ENCODE measurements around the gene TIMM10. TPM values are rescaled to one million over a fixed set of nuclear protein-coding genes. Genes with fewer than 3 reads are reported as not detected.
A peak's percentile ranks its signal among the peaks of the same experiment; 100 is the strongest.

The TIMM10 gene
- total RNA-seq, 5 donors from 2014 or later (not counting 1 experiment from before 2014, with no cell fraction given): 20.7 to 33.2 (median 26.2) TPM

DNA sequence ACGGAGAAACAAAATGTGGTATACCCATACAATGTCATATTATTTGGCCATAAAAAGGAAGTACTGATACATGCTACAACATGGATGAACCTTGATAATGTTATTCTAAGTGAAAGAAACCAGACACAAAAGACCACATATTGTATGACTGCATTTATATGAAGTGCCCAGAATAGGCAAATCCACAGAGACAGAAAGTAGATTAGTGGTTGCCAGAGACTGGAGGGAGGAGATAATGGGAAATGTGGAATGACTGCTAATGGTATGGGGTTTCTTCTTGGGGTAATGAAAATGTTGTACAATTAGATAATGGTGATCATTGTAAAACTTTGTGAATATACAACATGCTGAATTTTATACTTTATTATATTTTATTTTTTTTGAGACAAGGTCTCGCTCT lies 9.4 kb downstream of the TIMM10 start:
- DNase-seq: no peak
- Mint-ChIP-seq H3K27me3 (no peaks in the 10 kb centered on the region), H3K27ac (no peak overlapping the region), H3K9me3 (no peaks in the 10 kb centered on the region), H3K36me3 (no peaks in the 10 kb centered on the region), H3K4me3 (no peak overlapping the region), H3K4me1 (peaks cover 2% of the 10 kb centered on the region in 3 donors)
- WGBS (ENCODE audit: insufficient coverage): no CpG with 5 or more reads among the region's 2 CpGs
- Histone ChIP-seq H3K36me3 (ENCODE audit: control insufficient read depth in 2 of 2, extremely low read depth in 1 of 2, insufficient read depth in 1 of 2, low read length in 1 of 2) (no peaks in the 10 kb centered on the region), H3K27me3 (replicated peaks in 1 of 2; ENCODE audit: control insufficient read depth in 2 of 2, extremely low read depth in 1 of 2, insufficient read depth in 2 of 2, low read length in 1 of 2) (no peaks in the 10 kb centered on the region), H3K4me3 (ENCODE audit: control insufficient read depth in 1 of 2, extremely low read depth in 1 of 2, low read length in 1 of 2) (no peak overlapping the region), H3K27ac (ENCODE audit: low read length) (no peak overlapping the region), H3K9me3 (no peaks in the 10 kb centered on the region), H3K4me1 (ENCODE audit: control insufficient read depth in 1 of 2, extremely low read depth in 1 of 2, insufficient read depth in 2 of 2, low read length in 2 of 2) (peaks cover under 1% of the 10 kb centered on the region in 2 experiments)
- ChIA-PET POLR2A (no interaction called here), CTCF (interaction anchor here (0.8 to 3.3 kb wide), 3 partner anchors 9 to 28 kb away, joined by 3 to 8 read pairs (median 7); partner anchors contain the start of gene TIMM10 (in 1 of the 2))
- ATAC-seq (replicated peaks in 1 of 4): no peak

GRCh38 chr11:57516061-57516443 lies 14.5 kb downstream of the TIMM10 start:
- no CpG with 5 or more reads among the region's 5 CpGs for WGBS (ENCODE audit: insufficient coverage)
- Histone ChIP-seq H3K27ac (ENCODE audit: low read length) (no peak overlapping the region), H3K9me3 (no peaks in the 10 kb centered on the region), H3K36me3 (ENCODE audit: control insufficient read depth in 2 of 2, extremely low read depth in 1 of 2, insufficient read depth in 1 of 2, low read length in 1 of 2) (no peaks in the 10 kb centered on the region), H3K4me1 (ENCODE audit: control insufficient read depth in 1 of 2, extremely low read depth in 1 of 2, insufficient read depth in 2 of 2, low read length in 2 of 2) (peaks cover 3 to 25% of the 10 kb centered on the region in 2 experiments), H3K27me3 (replicated peaks in 1 of 2; ENCODE audit: control insufficient read depth in 2 of 2, extremely low read depth in 1 of 2, insufficient read depth in 2 of 2, low read length in 1 of 2) (no peaks in the 10 kb centered on the region), H3K4me3 (ENCODE audit: control insufficient read depth in 1 of 2, extremely low read depth in 1 of 2, low read length in 1 of 2) (peak overlapping the region; percentile 85 to 94)
- Mint-ChIP-seq H3K9me3 (no peaks in the 10 kb centered on the region), H3K27ac (peak overlapping the region; percentile 32 to 73), H3K4me3 (peak overlapping the region; percentile 96 to 98 (median 98)), H3K36me3 (no peaks in the 10 kb centered on the region), H3K4me1 (peaks cover 28 to 32% (median 31%) of the 10 kb centered on the region in 3 donors), H3K27me3 (no peaks in the 10 kb centered on the region)
- DNase-seq (no peak), ATAC-seq (replicated peaks in 1 of 4) (peak in 2 of 4 experiments; percentile 2 to 3)
- ChIA-PET CTCF (interaction anchor here (0.5 to 4.2 kb wide), 9 partner anchors 8 to 128 kb away, joined by 4 to 23 read pairs (median 4); partner anchors contain the start of gene RTN4RL2 (in 1 of the 2)), POLR2A (no interaction called here)

GRCh38 chr11:57515332-57516060 lies 15.1 kb downstream of the TIMM10 start, which contains the start of gene SLC43A1:
Gene SLC43A1 (minus strand): TSS chr11:57515702. CDS start chr11:57514111, 1,591 bp downstream.
- H3K27me3 Mint-ChIP-seq: no peaks in the 10 kb centered on the region
- CTCF ChIA-PET: interaction anchor here (0.7 to 4.2 kb wide), 6 partner anchors 9 to 285 kb away, joined by 3 to 23 read pairs (median 4); no protein-coding TSS in a partner anchor
- peak within 1 kb of the TSS; percentile 96 to 98 (median 98) for H3K4me3 Mint-ChIP-seq
- H3K4me1 ChIP-seq (ENCODE audit: control insufficient read depth in 1 of 2, extremely low read depth in 1 of 2, insufficient read depth in 2 of 2, low read length in 2 of 2): peaks cover 3 to 25% of the 10 kb centered on the region in 2 experiments
- no peaks in the 10 kb centered on the region for H3K9me3 Mint-ChIP-seq
- H3K27me3 ChIP-seq (replicated peaks in 1 of 2; ENCODE audit: control insufficient read depth in 2 of 2, extremely low read depth in 1 of 2, insufficient read depth in 2 of 2, low read length in 1 of 2): no peaks in the 10 kb centered on the region
- under 1% methylated on average over 64 of the region's 66 CpGs for WGBS (ENCODE audit: insufficient coverage)
- DNase-seq (peak in 5 of 35 experiments; percentile 4 to 17 (median 11)), ATAC-seq (replicated peaks in 1 of 4) (peak; percentile 34 to 47 (median 38))
- POLR2A ChIA-PET: no interaction called here
- H3K9me3 ChIP-seq: no peaks in the 10 kb centered on the region
- peak within 1 kb of the TSS; percentile 56 for H3K27ac ChIP-seq (ENCODE audit: low read length)
- H3K4me1 Mint-ChIP-seq: peaks cover 28 to 32% (median 31%) of the 10 kb centered on the region in 3 donors
- peak within 1 kb of the TSS; percentile 81 to 86 for H3K27ac Mint-ChIP-seq
- no peaks in the 10 kb centered on the region for H3K36me3 Mint-ChIP-seq
- H3K4me3 ChIP-seq (ENCODE audit: control insufficient read depth in 1 of 2, extremely low read depth in 1 of 2, low read length in 1 of 2): peak within 1 kb of the TSS; percentile 85 to 94
- no peaks in the 10 kb centered on the region for H3K36me3 ChIP-seq (ENCODE audit: control insufficient read depth in 2 of 2, extremely low read depth in 1 of 2, insufficient read depth in 1 of 2, low read length in 1 of 2)

GRCh38 chr11:57514538-57515331 lies 15.8 kb downstream of the TIMM10 start:
- peak in 31 of 35 experiments; percentile 16 to 63 (median 36) for DNase-seq
- H3K9me3 Mint-ChIP-seq: no peaks in the 10 kb centered on the region
- POLR2A ChIA-PET: interaction anchor here in 1 of 2 donors (0.5 to 0.6 kb wide), 2 partner anchors 40 to 88 kb away, joined by 6 to 7 read pairs; no protein-coding TSS in a partner anchor
- Histone ChIP-seq H3K27ac (ENCODE audit: low read length) (peak overlapping the region; percentile 56), H3K9me3 (no peaks in the 10 kb centered on the region), H3K4me3 (ENCODE audit: control insufficient read depth in 1 of 2, extremely low read depth in 1 of 2, low read length in 1 of 2) (peak overlapping the region; percentile 85 to 94), H3K36me3 (ENCODE audit: control insufficient read depth in 2 of 2, extremely low read depth in 1 of 2, insufficient read depth in 1 of 2, low read length in 1 of 2) (no peaks in the 10 kb centered on the region), H3K27me3 (replicated peaks in 1 of 2; ENCODE audit: control insufficient read depth in 2 of 2, extremely low read depth in 1 of 2, insufficient read depth in 2 of 2, low read length in 1 of 2) (no peaks in the 10 kb centered on the region), H3K4me1 (ENCODE audit: control insufficient read depth in 1 of 2, extremely low read depth in 1 of 2, insufficient read depth in 2 of 2, low read length in 2 of 2) (peaks cover 3 to 25% of the 10 kb centered on the region in 2 experiments)
- peaks cover 28 to 34% (median 32%) of the 10 kb centered on the region in 3 donors for H3K4me1 Mint-ChIP-seq
- under 1% methylated on average over 50 of the region's 57 CpGs for WGBS (ENCODE audit: insufficient coverage)
- H3K36me3 Mint-ChIP-seq: no peaks in the 10 kb centered on the region
- CTCF ChIA-PET: interaction anchor here (1.2 to 4.2 kb wide), 5 partner anchors 12 to 286 kb away, joined by 3 to 23 read pairs (median 4); no protein-coding TSS in a partner anchor
- peak overlapping the region; percentile 81 to 86 for H3K27ac Mint-ChIP-seq
- peak; percentile 54 to 80 (median 70) for ATAC-seq (replicated peaks in 1 of 4)
- peak overlapping the region; percentile 96 to 98 (median 98) for H3K4me3 Mint-ChIP-seq
- no peaks in the 10 kb centered on the region for H3K27me3 Mint-ChIP-seq

GRCh38 chr11:57513911-57514537 lies 16.5 kb downstream of the TIMM10 start:
- ATAC-seq (replicated peaks in 1 of 4): peak; percentile 47 to 67 (median 54)
- Mint-ChIP-seq H3K4me1 (peaks cover 28 to 35% (median 34%) of the 10 kb centered on the region in 3 donors), H3K27me3 (no peaks in the 10 kb centered on the region), H3K4me3 (peak overlapping the region; percentile 96 to 98 (median 98)), H3K9me3 (no peaks in the 10 kb centered on the region), H3K36me3 (no peaks in the 10 kb centered on the region), H3K27ac (peak overlapping the region; percentile 81 to 86)
- H3K27ac ChIP-seq (ENCODE audit: low read length): peak overlapping the region; percentile 56
- ChIA-PET CTCF (interaction anchor here (0.5 to 4.2 kb wide), 8 partner anchors 13 to 286 kb away, joined by 3 to 23 read pairs (median 4); no protein-coding TSS in a partner anchor), POLR2A (interaction anchor here in 1 of 2 donors (0.5 to 0.6 kb wide), 2 partner anchors 39 to 88 kb away, joined by 6 to 7 read pairs; no protein-coding TSS in a partner anchor)
- peak overlapping the region; percentile 85 to 94 for H3K4me3 ChIP-seq (ENCODE audit: control insufficient read depth in 1 of 2, extremely low read depth in 1 of 2, low read length in 1 of 2)
- WGBS (ENCODE audit: insufficient coverage): 36% methylated on average over 33 of the region's 35 CpGs
- no peaks in the 10 kb centered on the region for H3K36me3 ChIP-seq (ENCODE audit: control insufficient read depth in 2 of 2, extremely low read depth in 1 of 2, insufficient read depth in 1 of 2, low read length in 1 of 2)
- H3K27me3 ChIP-seq (replicated peaks in 1 of 2; ENCODE audit: control insufficient read depth in 2 of 2, extremely low read depth in 1 of 2, insufficient read depth in 2 of 2, low read length in 1 of 2): no peaks in the 10 kb centered on the region
- peaks cover 3 to 25% of the 10 kb centered on the region in 2 experiments for H3K4me1 ChIP-seq (ENCODE audit: control insufficient read depth in 1 of 2, extremely low read depth in 1 of 2, insufficient read depth in 2 of 2, low read length in 2 of 2)
- DNase-seq: peak in 20 of 35 experiments; percentile 7 to 47 (median 22)
- no peaks in the 10 kb centered on the region for H3K9me3 ChIP-seq
